Sigmoid colon (tissue), 4 donors: ENCODE data around the gene NTN1.

Source experiments
- EP300 ChIP-seq, 4 donors: sonication (generic); formaldehyde crosslinking; IDR thresholded peaks; one replicate each; pipeline ENCODE4 v1.6.1; 2017; ENCODE audit warnings: antibody characterized with exemption in 4 of 4
- POLR2A ChIP-seq, 2 donors: fragments of 450-650 bp; IDR thresholded peaks; one replicate each; pipeline ENCODE4 v1.6.1; 2016; ENCODE audit warnings: antibody characterized with exemption in 2 of 2, mild to moderate bottlenecking in 2 of 2, moderate library complexity in 2 of 2
- POLR2AphosphoS5 ChIP-seq, 4 donors: sonication (generic); formaldehyde crosslinking; IDR thresholded peaks; one replicate each; pipeline ENCODE4 v1.6.1; 2017; ENCODE audit warnings: antibody characterized with exemption in 4 of 4

DNA sequence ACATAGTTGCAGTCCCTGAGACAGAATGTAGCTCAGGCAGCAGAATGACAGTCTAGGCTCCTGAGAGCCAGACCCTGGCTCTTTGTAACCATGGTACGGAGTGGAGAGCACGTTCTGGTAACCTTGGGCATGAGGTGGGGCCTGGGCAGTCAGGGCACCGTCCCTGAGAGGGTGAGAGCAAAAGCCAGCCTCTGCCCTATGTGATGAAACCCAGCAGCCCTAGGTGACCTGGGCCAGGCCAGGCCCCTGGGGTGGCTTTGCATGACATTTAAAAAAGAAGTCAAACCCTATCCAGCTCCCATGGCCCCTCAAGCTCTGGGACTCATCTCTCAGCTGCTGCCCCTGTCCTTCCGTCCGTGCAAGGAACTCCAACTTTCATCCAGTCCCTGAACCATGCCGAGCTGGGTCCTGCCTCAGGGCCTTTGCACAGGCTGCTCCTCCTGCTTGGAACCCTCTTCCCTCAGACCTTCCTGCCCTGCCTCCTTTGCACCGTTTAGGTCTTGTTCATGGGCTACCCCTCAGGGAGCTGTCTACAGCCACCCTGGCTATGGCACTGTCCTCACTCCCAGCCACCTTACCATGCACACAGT, 188.6 kb downstream of the NTN1 start:
- TF ChIP-seq EP300 (IDR thresholded peaks at IDR 0.05) (no peak), POLR2A (IDR thresholded peaks at IDR 0.05) (no peak), POLR2AphosphoS5 (IDR thresholded peaks at IDR 0.05) (no peak)
